ENCODE data around the gene LGALS13.

LGALS13 gene

DNA sequence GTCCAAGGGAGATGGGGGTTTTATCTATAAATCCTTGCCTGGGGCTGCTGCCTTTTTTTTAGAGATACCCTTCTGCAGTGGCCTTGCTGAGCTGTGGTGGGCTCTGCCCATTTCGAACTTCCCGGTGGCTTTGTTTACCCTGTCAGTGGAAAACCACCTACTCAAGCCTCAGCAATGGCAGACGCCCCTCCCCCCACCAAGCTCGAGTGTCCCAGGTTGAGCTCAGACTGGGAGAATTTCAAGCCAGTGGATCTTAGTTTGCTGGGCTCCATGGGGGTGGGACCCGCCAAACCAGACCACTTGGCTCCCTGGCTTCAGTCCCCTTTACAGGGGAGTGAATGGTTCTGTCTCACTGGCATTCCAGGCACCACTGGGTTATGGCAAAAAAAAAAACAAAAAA lies 21.6 kb downstream of the LGALS13 start:
- no peak for DNase-seq

DNA sequence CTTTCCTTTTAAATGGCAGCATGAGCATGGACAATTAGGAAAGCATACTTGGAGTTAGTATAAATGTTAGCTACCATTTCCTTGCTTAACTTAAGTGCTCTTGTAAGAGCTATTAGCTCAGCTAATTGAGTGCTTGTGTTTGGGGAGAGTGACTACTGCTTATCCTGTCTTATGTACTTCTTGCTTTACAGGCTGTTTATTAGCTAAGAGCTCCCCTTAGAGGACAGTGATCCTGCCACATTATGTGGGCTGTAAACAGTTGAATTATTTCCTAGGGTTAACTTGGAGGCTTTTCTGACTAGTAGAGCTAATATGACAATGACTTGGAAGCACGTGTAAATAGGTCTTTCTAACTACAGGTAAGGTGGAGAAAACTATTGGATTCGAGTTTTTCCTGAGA lies 25.3 kb downstream of the LGALS13 start:
- DNase-seq = peak; percentile 5

DNA sequence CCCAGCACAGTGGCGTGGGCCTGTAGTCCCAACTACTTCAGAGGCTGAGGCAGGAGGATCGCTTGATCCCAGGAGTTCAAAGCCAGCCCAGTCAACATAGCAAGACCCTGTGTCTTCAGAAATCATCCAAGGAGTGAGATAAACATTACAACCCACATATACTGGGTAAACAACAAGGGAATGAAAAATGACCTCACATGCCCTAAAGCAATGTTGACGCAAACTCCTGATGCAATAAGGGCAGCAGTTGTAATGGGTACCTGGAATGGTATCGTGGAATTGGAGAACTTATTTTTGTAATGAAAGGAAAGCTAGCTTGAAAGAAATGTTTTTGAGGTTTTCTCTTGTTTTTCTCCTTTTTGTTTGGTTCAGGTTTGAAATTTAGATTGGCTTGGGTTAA lies 28.9 kb downstream of the LGALS13 start:
- no peak for DNase-seq

DNA sequence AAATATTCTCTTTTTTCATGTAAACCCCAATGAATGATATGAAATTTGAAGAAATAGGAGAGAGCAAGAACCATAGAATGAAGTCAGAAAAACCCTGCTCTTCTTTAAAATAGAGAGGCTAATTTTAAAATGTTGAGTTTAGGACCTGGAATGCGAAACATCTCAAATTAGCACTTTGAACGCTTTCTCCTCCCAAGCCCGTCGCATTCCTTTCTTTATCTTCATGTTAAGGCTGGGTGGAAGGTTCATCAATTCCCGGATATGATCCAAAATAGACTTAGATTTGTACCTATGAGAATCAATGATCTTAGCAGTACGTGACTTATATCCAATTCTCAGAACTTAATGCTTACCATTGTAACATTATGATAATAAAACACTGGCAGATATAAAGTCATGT lies 29.3 kb downstream of the LGALS13 start:
- DNase-seq = no peak

DNA sequence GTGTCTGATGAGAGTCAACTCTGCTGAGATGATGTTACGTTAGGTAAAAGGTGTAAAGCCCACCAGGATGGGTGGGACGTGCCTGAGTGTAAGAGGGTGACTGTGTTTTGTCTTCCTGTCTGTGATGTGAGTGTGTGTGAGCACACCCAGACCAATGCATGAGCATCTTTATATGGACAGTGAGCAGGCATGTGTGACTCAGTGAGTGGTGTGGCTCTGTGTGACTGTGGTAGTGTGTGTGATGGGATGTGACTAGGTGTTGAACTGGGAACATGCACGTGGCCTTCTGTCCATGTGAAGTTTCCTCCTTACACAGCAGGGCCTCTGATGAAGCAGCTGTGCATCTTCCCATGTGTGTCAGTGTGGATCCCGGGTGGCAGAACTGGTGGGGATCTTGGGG lies 35.6 kb downstream of the LGALS13 start:
- DNase-seq = no peak

DNA sequence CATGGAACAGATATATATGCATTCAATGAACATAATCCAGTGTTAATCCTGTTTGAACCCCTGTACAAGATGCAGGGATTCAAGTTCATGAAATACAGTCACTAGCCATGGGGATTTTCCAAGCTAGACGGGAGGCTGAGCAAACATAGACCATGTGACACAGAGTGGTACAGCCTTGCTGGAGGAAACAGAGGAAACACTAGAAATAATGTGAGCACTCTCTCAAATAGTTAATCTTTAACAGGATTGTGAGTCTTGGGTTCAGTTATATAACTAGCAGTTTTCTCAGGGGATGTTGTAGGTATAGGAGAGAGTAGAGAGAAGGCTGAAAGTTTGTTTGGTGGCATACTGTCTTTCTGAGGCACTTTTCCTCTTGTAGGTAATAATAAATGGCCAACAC lies 39.4 kb downstream of the LGALS13 start:
- no peak for DNase-seq

DNA sequence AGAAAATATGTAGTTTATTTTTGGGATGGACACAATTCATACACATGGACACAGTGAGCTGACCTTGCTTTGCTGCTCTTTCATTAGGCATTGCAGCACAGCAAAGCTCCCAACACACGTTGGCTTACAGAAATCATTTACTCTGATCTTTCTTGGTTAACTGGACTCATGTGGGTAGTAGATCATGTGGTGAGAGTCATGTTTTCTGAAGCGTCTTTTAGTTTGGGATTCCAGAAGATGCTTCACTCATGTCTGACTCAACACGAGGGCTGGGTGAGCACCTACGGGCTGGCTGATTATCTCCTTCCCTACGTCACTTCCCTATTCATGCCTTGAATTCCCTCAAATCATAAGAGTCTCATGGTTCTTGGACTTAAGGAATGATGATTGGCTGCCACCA lies 41.3 kb downstream of the LGALS13 start:
- no peak for DNase-seq

DNA sequence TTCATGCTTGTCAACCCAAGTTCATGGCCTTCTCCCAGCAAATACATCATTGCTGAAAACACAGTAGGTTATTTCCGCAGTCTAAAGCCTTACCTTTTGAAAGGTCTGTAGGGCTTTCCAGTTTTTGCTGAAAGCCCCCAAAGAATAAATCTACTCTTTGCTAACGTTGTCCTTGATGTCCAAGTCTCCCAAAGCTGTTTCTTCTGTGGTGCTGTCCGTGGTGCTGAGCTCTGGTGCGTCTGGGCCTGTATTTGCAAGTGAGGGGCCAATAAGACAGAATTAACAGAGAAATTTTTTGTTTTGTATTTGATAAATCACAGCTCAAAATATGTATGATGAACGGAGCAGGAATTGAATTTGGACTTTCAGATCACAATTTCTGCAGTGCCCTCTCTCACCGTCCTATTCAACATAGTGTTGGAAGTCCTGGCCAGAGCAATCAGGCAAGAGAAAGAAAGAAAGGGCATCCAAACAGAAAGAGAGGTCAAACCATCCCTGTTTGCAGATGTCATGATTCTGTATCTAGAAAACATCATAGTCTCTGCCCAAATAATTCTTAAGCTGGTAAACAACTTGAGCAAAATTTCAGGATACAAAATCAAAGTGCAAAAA lies 43.6 kb downstream of the LGALS13 start:
- DNase-seq = no peak

DNA sequence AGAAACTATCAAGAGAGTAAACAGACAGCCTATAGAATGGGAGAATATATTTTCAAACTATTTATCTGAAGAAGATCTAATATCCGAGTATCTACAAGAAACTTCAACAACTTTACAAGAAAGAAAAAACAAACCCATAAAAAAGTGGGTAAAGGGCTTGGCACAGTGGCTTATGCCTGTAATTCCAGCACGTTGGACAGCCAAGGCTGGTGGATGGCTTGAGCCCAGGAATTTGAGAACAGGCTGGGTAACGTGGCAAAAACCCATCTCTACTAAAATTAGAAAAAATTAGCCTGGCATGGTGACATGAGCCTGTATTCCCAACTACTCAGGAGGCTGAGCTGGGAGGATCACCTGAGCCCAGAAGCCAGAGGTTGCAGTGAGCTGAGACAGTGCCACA lies 45.6 kb downstream of the LGALS13 start:
- DNase-seq = no peak

DNA sequence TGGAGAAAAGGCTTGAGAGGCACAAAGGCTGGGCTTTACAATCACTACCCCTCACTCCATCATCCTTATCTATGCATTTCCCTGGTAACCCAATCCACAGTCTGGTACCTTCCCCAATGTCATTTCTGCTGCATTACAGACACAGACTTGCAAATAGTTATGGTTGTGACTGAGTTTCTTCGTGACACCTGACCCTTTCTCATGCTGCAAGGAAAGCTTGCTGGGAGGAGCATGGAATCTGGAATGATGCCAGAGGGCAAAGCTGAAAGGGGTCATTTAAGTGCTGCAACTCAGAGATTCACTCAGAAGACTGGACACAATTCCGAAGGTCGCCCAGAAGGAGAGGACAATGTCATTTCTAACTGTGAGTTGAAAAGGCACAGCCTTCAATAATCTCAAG lies 53.3 kb downstream of the LGALS13 start, which contains the start of gene LGALS16:
LGALS16 (plus strand) TSS at position 301 of the 400 bp plus-strand sequence; CDS start at position 350, 49 bp downstream.
- no peak for DNase-seq
